ENCODE data around the gene TRIO. TPM values are rescaled to one million over a fixed set of nuclear protein-coding genes. Genes with fewer than 3 reads are reported as not detected.

Gene TRIO
- total and polyA plus RNA-seq, 10 of the 15 experiments (the other 5 are each of a cell fraction or from before 2014, with no cell fraction given) = 5.1 to 96.4 (median 44.6) TPM

DNA sequence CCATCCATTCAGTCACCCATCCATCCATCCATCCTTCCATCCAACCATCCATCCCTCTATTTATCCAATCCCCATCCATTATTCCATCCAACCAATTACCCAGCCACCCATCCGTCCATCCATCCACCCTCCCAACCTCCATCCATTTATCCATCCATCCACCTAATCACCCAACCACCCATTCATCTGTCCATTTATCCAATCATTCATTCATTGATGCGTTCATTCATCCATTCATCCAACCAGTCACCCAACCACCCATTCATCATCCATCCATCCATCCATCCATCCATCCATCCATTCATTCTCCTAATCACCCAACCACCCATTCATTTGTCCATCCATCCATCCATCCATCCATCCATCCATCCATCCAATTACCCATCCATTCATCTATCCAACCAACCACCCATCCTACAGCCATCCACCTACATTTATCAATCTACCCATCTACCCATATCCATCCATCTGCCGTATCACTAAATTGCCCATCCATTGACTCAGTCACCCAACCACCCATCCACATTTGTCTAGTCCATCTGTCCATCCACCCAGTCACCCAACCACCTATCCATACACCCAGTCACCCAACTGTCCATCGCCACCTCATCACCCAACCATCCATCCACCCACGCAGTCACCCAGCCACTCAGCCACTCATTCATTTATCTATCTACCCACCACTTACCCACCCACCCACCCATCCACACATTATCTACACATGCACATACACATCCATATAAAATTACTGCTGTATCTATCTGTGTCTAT, 165.4 kb downstream of the TRIO start:
- H3K4me2 ChIP-seq (ENCODE audit: control insufficient read depth, insufficient read depth) = no peak overlapping the region
- no peak for FAIRE-seq
- no peak overlapping the region for H2AFZ ChIP-seq (ENCODE audit: control insufficient read depth, low read depth, low read length)
- peaks cover 25 to 34% of the 10 kb centered on the region in 2 experiments for H3K36me3 ChIP-seq (ENCODE audit: control insufficient read depth in 2 of 2, insufficient read depth in 2 of 2, low read length in 1 of 2)
- ATAC-seq = no peak
- H3K27ac ChIP-seq (ENCODE audit: control insufficient read depth, insufficient read depth) = no peak overlapping the region
- SMC1A ChIA-PET (ENCODE audit: uncharacterized antibody, unreplicated experiment) = no interaction called here
- in situ Hi-C loops (cut with MboI) = no loop called here
- no peak for DNase-seq (ENCODE audit: low read depth, low spot score)
- H3K79me2 ChIP-seq (ENCODE audit: control insufficient read depth, insufficient read depth, low read length) = no peaks in the 10 kb centered on the region
- H3K4me1 ChIP-seq (ENCODE audit: control insufficient read depth, insufficient read depth, low read length) = no peaks in the 10 kb centered on the region
- RAD21 ChIA-PET (ENCODE audit: unreplicated experiment) = no interaction called here
- TF ChIP-seq HDGF (IDR thresholded peaks at IDR 0.05) (peak; percentile 82), TAF1 (IDR thresholded peaks at IDR 0.05; ENCODE audit: borderline replicate concordance, low read depth, low read length) (no peak)
- no peak overlapping the region for H3K9ac ChIP-seq (ENCODE audit: control insufficient read depth, insufficient read depth, low read length)
- H3K27me3 ChIP-seq (replicated peaks in 1 of 2; ENCODE audit: control insufficient read depth in 2 of 2, insufficient read depth in 2 of 2, low read length in 1 of 2) = no peaks in the 10 kb centered on the region
- WGBS (ENCODE audit: insufficient coverage, insufficient replicate concordance, low lambda C conversion rate, missing lambda C conversion rate) = 100% methylated on average over 5 of the region's 5 CpGs
- no peaks in the 10 kb centered on the region for H4K20me1 ChIP-seq (ENCODE audit: control insufficient read depth, insufficient read depth)
- CTCF ChIA-PET = no interaction called here
- no TSS peak for BruUV-seq (replicated peaks)
- no peak overlapping the region for H3K4me3 ChIP-seq
- POLR2A ChIA-PET = no interaction called here
- intact Hi-C loops (cut with micrococcal nuclease; ENCODE audit: unreplicated experiment) = no loop called here
- no peaks in the 10 kb centered on the region for H3K9me3 ChIP-seq (replicated peaks; ENCODE audit: control insufficient read depth, insufficient read depth, low read length)

DNA sequence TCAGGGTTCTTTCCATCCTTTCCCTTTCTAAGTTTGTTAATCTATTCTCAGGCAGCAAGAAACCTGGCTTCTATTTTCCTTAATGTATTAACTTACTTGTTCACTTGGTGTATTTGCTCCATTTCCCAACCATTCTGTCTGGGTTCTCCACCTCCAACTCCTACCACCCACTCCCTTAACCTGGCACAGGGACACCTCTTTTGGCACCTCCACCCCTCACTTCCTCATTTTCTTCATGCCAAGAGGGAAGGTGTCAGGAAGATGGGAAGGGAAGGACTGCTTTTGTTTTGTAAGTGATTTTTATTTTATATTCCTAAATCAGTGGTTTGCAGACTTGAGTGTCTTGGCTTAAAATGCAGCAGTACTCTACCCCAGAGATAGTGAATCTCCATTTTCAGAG, 166.1 kb downstream of the TRIO start:
- Histone ChIP-seq H2AFZ (ENCODE audit: control insufficient read depth, low read depth, low read length) (no peak overlapping the region), H4K20me1 (ENCODE audit: control insufficient read depth, insufficient read depth) (no peaks in the 10 kb centered on the region), H3K36me3 (ENCODE audit: control insufficient read depth in 2 of 2, insufficient read depth in 2 of 2, low read length in 1 of 2) (peaks cover 24 to 31% of the 10 kb centered on the region in 2 experiments), H3K27ac (ENCODE audit: control insufficient read depth, insufficient read depth) (no peak overlapping the region), H3K9ac (ENCODE audit: control insufficient read depth, insufficient read depth, low read length) (no peak overlapping the region), H3K9me3 (replicated peaks; ENCODE audit: control insufficient read depth, insufficient read depth, low read length) (no peaks in the 10 kb centered on the region), H3K4me3 (no peak overlapping the region), H3K79me2 (ENCODE audit: control insufficient read depth, insufficient read depth, low read length) (no peaks in the 10 kb centered on the region), H3K4me1 (ENCODE audit: control insufficient read depth, insufficient read depth, low read length) (no peaks in the 10 kb centered on the region), H3K27me3 (replicated peaks in 1 of 2; ENCODE audit: control insufficient read depth in 2 of 2, insufficient read depth in 2 of 2, low read length in 1 of 2) (no peaks in the 10 kb centered on the region), H3K4me2 (ENCODE audit: control insufficient read depth, insufficient read depth) (no peak overlapping the region)
- SMC1A ChIA-PET (ENCODE audit: uncharacterized antibody, unreplicated experiment) = no interaction called here
- DNase-seq (ENCODE audit: low read depth, low spot score) (no peak), FAIRE-seq (no peak), ATAC-seq (no peak)
- CTCF ChIA-PET = no interaction called here
- intact Hi-C loops (cut with micrococcal nuclease; ENCODE audit: unreplicated experiment) (no loop called here), in situ Hi-C loops (cut with MboI) (no loop called here)
- TF ChIP-seq SPI1 (IDR thresholded peaks at IDR 0.05; ENCODE audit: borderline replicate concordance, insufficient read depth, low read depth, low read length) = peak; percentile 30; the same call in 1 of the 2 replicates
- TF ChIP-seq, protein P1, sequence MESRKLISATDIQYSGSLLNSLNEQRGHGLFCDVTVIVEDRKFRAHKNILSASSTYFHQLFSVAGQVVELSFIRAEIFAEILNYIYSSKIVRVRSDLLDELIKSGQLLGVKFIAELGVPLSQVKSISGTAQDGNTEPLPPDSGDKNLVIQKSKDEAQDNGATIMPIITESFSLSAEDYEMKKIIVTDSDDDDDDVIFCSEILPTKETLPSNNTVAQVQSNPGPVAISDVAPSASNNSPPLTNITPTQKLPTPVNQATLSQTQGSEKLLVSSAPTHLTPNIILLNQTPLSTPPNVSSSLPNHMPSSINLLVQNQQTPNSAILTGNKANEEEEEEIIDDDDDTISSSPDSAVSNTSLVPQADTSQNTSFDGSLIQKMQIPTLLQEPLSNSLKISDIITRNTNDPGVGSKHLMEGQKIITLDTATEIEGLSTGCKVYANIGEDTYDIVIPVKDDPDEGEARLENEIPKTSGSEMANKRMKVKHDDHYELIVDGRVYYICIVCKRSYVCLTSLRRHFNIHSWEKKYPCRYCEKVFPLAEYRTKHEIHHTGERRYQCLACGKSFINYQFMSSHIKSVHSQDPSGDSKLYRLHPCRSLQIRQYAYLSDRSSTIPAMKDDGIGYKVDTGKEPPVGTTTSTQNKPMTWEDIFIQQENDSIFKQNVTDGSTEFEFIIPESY (IDR thresholded peaks at IDR 0.05) = no peak
- no TSS peak for BruUV-seq (replicated peaks)
- RAD21 ChIA-PET (ENCODE audit: unreplicated experiment) = no interaction called here
- POLR2A ChIA-PET = no interaction called here
